OCI-LY1 (cell line): ENCODE results near the gene MUC20.
"Not testable (repeated sequence)": the region's sequence is repeated elsewhere in the genome, so short reads cannot be mapped to it uniquely, and the experiment has no call there.

Experiments used
- CTCF ChIP-seq: fragments of 200-600 bp; sonication (generic), shearing (Covaris generic); IDR thresholded peaks from 2 replicates; pipeline ENCODE4 v1.5.1; 2017; ENCODE audit warnings: mild to moderate bottlenecking, antibody characterized with exemption, low read length, moderate library complexity, mixed read lengths
- EZH2 ChIP-seq: fragments of 200-600 bp; sonication (generic), shearing (Covaris generic); IDR thresholded peaks from 2 replicates; pipeline ENCODE4 v1.8.0; 2017; ENCODE audit warnings: borderline replicate concordance, mixed run types, mild to moderate bottlenecking, antibody characterized with exemption, low read length, moderate library complexity, mixed read lengths

GRCh38 chr3:195749101-195749500, 28.3 kb downstream of the MUC20 start:
- TF ChIP-seq CTCF, EZH2: not testable (repeated sequence)
